AG04450 (cell line): ENCODE data around the gene BMP2. TPM values are rescaled to one million over a fixed set of nuclear protein-coding genes. Genes with fewer than 3 reads are reported as not detected.
A peak's percentile ranks its signal among the peaks of the same experiment; 100 is the strongest.

Experiments
- CTCF ChIA-PET: fragments of 300-600, 350-600 bp; formaldehyde crosslinking; extraction: SDS; loops from one replicate; lab custom pipeline; 2022; ENCODE audit warnings: antibody characterized with exemption, inconsistent platforms; lab: Charles Lee
- POLR2A ChIA-PET: fragments of 350-600 bp; formaldehyde crosslinking; extraction: SDS; loops from one replicate; lab custom pipeline; 2021; ENCODE audit warnings: antibody characterized with exemption, inconsistent platforms; lab: Yijun Ruan, JAX
- DNase-seq: peaks from one replicate; pipeline ENCODE4 v3.0.0-alpha.2; 2011; ENCODE audit warnings: low read depth, low spot score
- H3K27ac ChIP-seq: one replicate; pipeline ENCODE4 v1.5.1; 2012; ENCODE audit warnings: low read depth, low read length, control low read depth
- H3K27me3 ChIP-seq: one replicate; pipeline ENCODE4 v1.6.0; 2012; ENCODE audit warnings: low read length; ENCODE audit not compliant: control insufficient read depth, insufficient read depth
- H3K4me3 ChIP-seq: 2 replicates; pipeline ENCODE4 v1.5.1; 2011; ENCODE audit warnings: mild to moderate bottlenecking, low read depth, low read length, control low read depth
- H3K9me3 ChIP-seq: 2 replicates; pipeline ENCODE4 v1.5.1; 2012; ENCODE audit warnings: low read length; ENCODE audit not compliant: control insufficient read depth, insufficient read depth
- CTCF ChIP-seq: IDR thresholded peaks from 2 replicates; pipeline ENCODE4 v1.5.1; 2011; ENCODE audit warnings: low read depth, low read length, control low read depth, inconsistent platforms
- polyA plus RNA-seq: library from polyadenylated mRNA; depleted of rRNA; stranded (reverse); fragments of >200 nt; gene quantifications from 2 replicates; pipeline ENCODE4 v1.2.3, GENCODE V29; 2011

The BMP2 gene
- polyA plus RNA-seq, 1 experiment, result 1.6 TPM

GRCh38 chr20:6827472-6827871, 60.0 kb downstream of the BMP2 start:
- POLR2A ChIA-PET, result no interaction called here
- no peaks in the 10 kb centered on the region for H3K27me3 ChIP-seq
- H3K4me3 ChIP-seq, result no peak overlapping the region
- H3K27ac ChIP-seq, result no peak overlapping the region
- no peak for DNase-seq
- no peak for TF ChIP-seq CTCF
- CTCF ChIA-PET, result interaction anchor here (0.7 to 3.8 kb wide), 4 partner anchors 146 to 1099 kb away, joined by 3 to 29 read pairs (median 6); no protein-coding TSS in a partner anchor
- H3K9me3 ChIP-seq, result no peaks in the 10 kb centered on the region

- peak; percentile 73 for TF ChIP-seq CTCF
- H3K9me3 ChIP-seq, result no peaks in the 10 kb centered on the region
- DNase-seq, result peak; percentile 3
- no peak overlapping the region for H3K27ac ChIP-seq
- no peaks in the 10 kb centered on the region for H3K27me3 ChIP-seq
- ChIA-PET CTCF (interaction anchor here (0.6 to 3.8 kb wide), 12 partner anchors 12 to 1894 kb away, joined by 3 to 29 read pairs (median 4); no protein-coding TSS in a partner anchor), POLR2A (no interaction called here)
- no peak overlapping the region for H3K4me3 ChIP-seq
These were observed 61.4 kb downstream of the BMP2 start for GRCh38 chr20:6828794-6829423.

- POLR2A ChIA-PET, result no interaction called here
- Histone ChIP-seq H3K4me3 (no peak overlapping the region), H3K9me3 (no peaks in the 10 kb centered on the region), H3K27me3 (no peaks in the 10 kb centered on the region), H3K27ac (no peak overlapping the region)
- no peak for DNase-seq
- TF ChIP-seq CTCF, result peak; percentile 36
- CTCF ChIA-PET, result interaction anchor here (0.6 to 3.8 kb wide), 15 partner anchors 11 to 1893 kb away, joined by 3 to 29 read pairs (median 4); no protein-coding TSS in a partner anchor
These were observed 62.1 kb downstream of the BMP2 start for GRCh38 chr20:6829510-6830116.
